NCI-H748 (cell line): ENCODE measurements around the gene ZNF598.
"Not testable (repeated sequence)": the region's sequence is repeated elsewhere in the genome, so short reads cannot be mapped to it uniquely, and the experiment has no call there.

Experiments used
- DNase-seq: peaks from one replicate; lab custom pipeline; 2025; ENCODE audit not compliant: unreplicated experiment; lab: John Stamatoyannopoulos, UW

ZNF598 gene

GRCh38 chr16:2028620-2029220 is 19.1 kb upstream of the ZNF598 start:
- no peak for DNase-seq

- no peak for DNase-seq
These were observed 18.5 kb upstream of the ZNF598 start for GRCh38 chr16:2028146-2028545.

- peak; percentile 42 for DNase-seq
These were observed 17.7 kb upstream of the ZNF598 start for GRCh38 chr16:2027024-2028010.

GRCh38 chr16:2026461-2027023 is 16.9 kb upstream of the ZNF598 start, which contains the start of gene NHERF2:
Gene NHERF2, plus strand, starts transcription at chr16:2026902. Its CDS starts 104 bp downstream, at chr16:2027006.
- DNase-seq = peak; percentile 42

DNA sequence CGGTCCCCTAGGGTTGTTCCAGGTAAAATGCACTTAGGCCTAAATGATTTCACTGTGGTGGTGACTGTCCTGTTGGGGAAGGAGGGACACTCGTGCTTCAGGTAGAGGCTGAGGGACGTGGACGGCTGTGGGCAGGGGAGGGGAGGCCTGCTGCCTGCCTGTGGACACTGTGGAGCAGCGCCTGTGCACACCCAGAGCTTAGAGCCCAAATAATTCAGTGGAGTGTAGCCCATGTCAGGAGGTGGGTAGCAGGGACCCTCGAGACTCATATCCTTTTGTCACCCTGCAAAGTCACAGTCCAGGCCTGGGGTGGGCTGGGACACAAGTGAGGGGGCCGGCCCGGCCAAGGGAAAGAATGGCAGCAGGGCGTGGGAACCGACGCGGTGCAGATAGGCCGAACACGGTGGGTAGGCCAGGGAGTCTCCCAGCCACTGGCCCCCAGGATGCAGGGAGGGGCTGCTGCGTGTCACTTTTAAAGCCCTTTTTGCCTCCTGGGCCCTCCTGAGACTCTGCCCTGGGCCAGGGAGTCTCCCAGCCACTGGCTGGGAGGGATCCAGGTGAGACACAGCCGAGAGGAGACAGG is 16.3 kb upstream of the ZNF598 start:
- no peak for DNase-seq

DNA sequence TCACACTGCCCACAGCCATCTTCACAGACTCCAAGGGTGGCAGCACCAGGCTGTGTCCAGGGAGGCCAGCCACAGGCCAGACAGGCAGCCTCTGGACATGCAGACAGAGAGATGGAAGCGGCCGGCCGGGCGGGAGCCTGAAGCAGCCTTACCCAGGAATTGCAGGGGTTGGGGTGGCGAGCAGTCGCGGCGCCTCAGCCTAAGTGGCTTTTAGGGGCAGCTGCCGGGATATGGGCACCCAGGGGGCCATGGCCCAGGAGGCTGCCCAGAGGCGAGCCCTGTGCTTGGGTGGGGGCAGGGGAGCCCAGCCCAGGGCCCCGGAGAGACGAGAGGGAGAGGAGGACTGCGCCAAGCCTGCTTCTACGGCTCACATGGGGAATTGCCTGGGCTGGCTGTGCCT is 15.6 kb upstream of the ZNF598 start:
- DNase-seq = no peak

- DNase-seq = no peak
These were observed 14.4 kb upstream of the ZNF598 start for GRCh38 chr16:2024032-2024420.

GRCh38 chr16:2023092-2024031 is 13.7 kb upstream of the ZNF598 start:
- DNase-seq = peak; percentile 81

DNA sequence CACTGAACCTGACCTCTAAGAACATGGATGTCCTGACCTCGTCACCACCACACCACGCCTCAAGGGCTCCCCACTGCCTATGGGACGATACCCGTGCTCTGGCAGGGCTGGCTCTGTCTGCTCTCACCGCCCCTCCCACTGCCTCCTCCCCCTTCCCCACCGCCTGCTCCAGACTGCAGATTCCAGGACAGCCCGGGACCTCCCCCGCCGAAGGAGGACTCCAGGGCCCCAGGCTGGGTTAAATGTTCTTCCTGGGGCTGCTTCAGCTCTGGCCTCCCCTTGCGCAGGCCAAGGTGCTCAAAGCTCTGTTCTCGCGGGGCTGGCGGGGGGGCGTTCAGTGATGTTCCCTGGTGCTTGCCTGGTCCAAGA is 13.1 kb upstream of the ZNF598 start:
- no peak for DNase-seq

GRCh38 chr16:2019921-2020831 is 10.6 kb upstream of the ZNF598 start:
- peak; percentile 26 for DNase-seq

- peak; percentile 28 for DNase-seq
These were observed 9.9 kb upstream of the ZNF598 start, which contains the start of gene NPW for GRCh38 chr16:2019518-2019920. Gene NPW, plus strand, starts transcription at chr16:2019785.

DNA sequence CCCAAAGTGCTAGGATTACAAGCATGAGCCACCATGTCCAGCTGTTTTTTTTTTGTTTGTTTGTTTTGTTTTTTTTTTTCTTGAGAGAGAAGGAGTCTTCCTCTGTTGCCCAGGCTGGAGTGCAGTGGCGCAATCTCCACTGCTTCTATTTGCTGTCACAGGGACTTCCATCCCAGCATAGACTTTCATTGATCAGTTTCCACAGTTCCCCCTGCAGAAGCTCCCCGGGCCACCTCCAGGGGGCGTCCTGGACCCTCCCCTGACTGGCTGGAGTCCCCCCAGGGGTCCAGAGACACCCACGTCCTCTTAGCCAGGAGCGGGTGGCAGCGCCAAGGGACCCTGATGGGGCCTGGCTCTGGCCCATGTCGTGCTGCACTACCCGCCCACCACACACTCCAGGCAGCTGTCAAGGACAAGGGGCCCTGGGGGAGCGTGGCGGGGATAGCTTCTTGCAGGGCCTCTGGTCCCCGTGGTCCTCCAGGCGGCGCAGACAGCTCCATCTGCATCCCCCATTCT is 6.8 kb upstream of the ZNF598 start:
- DNase-seq = peak; percentile 4

- no peak for DNase-seq
These were observed 6.3 kb upstream of the ZNF598 start for GRCh38 chr16:2015947-2016208.

GRCh38 chr16:2015117-2015946 is 5.7 kb upstream of the ZNF598 start:
- no peak for DNase-seq

- DNase-seq = no peak
These were observed 3.9 kb upstream of the ZNF598 start for GRCh38 chr16:2013527-2013926.

DNA sequence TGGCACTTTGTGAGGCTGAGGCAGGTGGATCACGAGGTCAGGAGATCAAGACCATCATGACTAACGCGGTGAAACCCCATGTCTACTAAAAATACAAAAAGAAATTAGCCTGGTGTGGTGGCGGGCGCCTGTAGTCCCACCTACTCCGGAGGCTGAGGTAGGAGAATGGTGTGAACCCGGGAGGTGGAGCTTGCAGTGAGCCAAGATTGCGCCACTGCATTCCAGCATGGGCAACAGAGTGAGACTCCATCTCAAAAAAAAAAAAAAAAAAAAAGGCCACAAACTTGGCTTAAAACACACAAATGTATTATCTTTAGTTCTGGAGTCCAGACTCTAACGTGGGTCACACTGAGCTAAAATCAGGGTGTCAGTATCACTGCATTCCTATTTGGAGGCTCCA is 2.1 kb upstream of the ZNF598 start:
- not testable (repeated sequence) for DNase-seq

GRCh38 chr16:2009164-2009711 is 383 bp downstream of the ZNF598 start:
- DNase-seq = peak; percentile 46

- peak; percentile 16 for DNase-seq
These were observed 924 bp downstream of the ZNF598 start for GRCh38 chr16:2008631-2009163.
